Suppressor macrophage (primary cell): ENCODE measurements around the gene EMSY.
"Not testable (repeated sequence)": the region's sequence is repeated elsewhere in the genome, so short reads cannot be mapped to it uniquely, and the experiment has no call there.

Experiments
- DNase-seq, 4 experiments: peaks; one replicate each; pipeline ENCODE4 v3.0.0-alpha.2; 2020 to 2022

Gene EMSY

DNA sequence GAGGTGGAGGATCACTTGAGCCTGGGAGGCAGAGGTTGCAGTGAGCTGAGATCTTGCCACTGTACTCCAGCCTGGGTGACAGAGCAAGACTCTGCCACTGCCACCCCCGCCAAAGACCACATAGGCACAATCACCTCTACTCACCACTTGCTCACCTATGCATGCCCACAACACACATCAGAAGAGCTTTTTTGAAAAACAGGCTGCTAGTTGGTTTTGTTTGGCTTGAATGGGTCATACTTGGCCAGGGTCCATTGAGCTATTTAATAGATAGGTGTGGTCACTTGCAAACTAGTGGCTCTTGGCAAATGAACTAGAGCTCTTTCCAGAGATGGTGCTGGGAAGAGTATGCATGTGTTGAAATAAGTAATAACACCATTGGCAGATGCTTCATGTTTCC lies 80.1 kb downstream of the EMSY start:
- DNase-seq, result no peak

DNA sequence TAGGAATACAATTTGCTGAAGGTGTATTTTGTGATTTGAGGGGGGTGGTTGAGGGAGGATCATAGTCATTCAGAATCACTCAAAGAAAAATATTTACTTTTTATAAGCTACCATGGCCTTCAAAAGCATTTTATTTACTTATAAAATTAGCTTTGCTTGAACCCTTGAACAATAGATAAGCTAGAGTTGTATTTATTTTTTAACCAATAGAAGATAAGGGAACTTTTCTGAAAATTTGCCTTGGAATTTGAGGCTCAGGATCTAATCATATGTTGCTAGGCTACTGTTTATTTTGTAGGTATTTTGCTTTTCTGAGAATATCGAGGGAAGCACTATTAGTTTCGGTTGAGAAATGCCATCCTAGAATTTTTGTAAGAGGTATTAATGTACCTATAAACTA lies 82.1 kb downstream of the EMSY start:
- no peak for DNase-seq

DNA sequence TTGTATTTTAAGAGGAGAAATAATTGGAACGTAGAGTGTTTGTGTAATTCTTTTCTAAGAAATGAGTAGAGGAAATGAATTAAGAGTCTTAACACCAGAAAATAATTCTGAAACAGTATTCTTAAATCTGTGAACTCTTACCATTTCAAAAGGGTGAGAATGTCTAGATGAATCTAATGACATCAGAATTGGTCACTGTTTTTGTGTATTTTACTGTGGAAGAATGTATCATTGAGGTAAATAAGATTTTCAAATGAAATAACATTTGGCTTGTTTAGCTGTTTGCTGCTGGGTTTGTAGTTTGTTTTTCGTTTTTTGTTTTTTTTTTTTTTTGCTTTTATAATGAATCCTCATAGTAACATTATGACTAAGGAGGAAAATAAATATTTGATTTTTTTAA lies 97.6 kb downstream of the EMSY start:
- DNase-seq, result no peak

DNA sequence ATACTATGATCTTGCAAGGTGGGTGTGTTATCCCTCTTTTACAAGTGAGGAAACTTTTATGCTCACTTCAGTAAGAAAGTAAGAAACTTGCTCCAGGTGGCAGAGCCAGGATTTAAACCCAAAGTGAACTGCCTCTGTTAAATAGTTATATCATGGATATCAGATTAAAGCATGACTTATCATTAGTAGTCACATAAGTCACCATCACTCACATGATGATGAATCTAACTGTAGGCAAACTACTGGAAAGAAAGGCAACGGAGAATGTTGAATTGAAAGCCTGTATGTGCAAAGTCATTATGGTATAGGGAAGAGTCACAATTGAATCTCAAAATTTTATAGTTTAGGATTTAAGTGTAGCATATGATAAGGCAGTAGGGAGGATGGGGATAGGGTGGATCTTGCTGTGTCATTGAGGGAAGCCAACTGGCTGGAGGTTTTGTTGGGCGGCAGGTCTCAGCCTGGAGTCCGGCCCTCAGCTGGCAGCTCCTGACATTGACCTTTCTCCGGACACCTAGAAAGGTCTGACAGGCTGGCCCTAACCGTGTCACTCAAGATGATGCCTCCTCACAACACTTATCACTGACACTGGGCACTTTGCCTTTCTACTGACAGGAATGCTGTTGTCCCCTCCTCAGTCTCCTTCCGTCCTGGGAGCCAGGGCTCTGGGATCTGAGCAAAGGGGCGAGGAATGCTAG lies 98.3 kb downstream of the EMSY start:
- no peak for DNase-seq

DNA sequence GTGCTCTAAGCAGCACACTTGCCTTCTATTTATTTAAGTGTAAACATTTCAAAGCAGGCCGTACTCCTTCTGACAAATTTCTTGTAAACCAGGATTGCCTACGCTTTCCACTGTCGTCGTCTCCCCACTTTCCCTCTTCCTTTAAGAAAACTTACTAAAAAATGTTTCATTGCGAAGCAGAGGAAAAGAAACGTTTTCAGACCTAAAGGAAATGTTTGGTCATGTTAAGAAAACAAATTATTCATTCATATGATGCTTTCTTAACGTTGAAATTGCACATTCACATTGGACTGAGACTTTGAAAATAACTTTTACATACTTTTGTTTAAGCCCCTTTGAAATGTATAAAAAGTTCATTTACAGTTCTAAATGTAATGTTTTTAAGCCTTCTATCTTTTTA lies 106.0 kb downstream of the EMSY start:
- no peak for DNase-seq

DNA sequence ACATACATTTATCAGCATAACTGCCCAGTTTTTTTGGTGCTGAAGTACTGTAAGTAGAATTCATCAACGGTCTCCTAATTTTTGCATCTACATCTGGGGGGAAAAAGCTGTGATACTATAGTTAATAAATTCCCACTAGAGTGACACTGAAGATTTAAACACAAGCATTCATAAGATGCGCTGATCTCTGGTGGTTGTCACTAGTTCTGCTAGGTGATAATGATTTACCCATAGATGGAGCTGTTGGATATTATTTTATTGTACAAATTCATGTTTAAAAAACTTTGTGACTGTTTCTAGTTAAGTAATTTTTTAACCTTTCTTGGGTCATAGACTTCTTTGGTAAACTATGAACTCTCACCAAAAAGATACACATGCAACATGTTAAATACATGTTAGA lies 106.6 kb downstream of the EMSY start:
- no peak for DNase-seq

DNA sequence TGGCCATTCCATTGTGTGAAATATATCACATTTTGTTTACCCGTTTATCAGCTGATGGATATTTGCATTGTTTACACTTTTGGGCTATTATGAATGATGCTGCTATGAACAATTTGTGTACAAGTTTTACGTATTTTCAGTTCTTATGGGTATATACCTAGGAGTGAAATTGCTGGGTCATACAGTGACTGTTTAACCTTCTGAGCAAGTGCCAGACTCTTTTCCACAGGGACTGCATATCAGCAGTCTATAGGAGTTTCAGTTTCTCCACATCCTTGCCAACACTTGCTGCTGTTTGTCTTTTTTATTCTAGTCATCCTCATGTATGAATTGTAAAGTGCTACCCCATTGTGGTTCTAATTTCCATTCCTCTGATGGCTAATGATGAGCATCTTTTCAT lies 108.2 kb downstream of the EMSY start:
- DNase-seq, result no peak

DNA sequence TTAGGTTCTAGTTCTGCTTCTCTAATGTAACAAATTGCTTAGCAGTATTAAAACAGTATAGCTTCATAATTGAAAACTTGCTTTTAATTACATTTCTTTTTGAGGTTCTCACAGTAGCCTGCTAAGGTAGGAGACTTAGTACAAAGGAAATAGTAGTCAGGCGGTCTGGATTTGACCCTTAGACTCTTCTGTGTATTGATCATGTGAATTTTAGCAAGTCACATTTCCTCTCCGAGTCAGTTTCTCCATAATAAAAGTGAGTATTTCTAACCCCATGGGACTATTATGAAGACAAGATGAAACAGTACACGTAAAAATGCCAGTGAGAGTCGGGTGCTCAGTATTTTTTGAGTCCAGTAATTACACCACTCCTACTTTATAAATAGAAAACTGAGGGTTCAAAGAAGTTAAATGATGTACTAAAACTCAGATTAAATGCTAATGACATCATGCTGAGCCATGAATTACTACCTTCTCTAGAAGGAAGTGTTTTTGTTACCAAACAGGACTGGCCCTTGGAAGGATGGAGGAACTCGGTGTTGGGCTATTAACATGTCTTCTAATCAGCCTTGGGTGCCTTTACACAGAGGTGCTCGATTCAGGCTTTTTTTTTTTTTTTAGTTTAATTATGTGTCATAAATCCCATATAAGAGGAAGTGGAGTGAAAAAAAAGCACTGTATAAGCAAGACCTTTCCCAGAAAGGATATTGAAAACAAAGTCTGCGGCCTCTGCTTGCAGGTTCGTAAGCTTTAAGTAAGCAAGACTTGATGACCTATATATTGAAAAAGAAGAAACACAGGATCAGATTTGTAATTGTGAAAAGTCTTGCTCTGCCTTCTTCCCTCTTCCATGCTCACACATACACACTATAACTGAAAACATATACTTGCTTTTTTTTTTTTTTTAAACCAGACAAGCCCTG lies 109.0 kb downstream of the EMSY start:
- DNase-seq, result peak in 3 of 4 experiments; percentile 3 to 21 (median 17)

DNA sequence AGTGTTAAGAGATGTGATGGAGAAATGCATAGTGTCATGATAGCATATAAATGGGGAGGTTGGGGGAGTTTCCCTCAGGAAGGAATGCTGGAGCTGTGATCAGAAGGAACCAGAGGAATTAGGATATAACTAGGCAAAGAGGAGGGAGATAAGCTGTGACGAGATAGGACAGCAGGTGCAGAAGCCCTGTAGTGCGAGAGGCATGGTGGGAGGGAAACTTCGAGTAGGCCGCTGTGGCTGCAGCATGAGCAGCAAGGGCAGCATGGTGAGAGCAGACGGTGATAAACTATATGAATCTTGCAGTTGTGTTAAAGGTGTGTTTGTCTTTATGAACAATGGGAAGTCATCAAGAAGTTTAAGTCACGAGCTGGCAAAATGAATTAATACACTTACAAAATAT lies 109.9 kb downstream of the EMSY start:
- DNase-seq, result no peak

DNA sequence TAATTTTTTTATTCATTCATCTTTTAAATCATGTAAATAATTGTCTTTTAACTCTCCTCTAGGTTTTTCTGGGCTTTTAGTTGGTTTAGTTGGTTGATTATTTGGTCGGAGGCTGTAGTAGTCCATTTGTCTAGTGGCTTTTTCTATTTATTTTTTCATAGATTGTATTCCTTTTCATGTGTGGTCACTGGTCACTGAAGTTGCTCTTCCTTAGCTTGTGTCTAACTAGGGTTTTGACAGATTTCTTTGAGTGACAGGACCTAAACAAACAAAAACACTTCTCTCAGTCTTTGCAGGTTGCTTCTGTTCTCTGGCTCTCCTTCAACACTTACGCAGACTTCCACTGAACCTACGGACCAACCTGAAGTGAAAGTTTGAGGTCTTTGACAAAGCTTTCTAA lies 112.6 kb downstream of the EMSY start:
- DNase-seq, result no peak

DNA sequence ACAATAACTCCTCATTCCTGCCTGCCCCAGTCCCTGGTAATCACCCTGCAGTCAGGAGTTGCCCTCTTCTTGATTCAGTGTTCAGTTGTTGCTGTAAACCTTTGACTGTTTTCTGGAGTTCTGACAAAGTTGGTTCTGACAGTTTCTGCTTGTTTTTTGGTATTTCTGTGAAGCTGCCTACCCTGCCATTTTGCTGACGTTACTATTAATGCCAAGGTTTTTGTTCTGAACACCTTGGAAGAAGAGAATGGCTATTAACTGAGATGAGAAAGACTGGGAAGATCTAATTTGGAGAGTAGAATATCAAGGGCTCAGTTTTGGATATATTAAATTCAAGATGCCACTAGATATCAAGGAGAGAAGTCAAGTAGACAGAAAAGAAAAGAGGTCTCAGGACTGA lies 113.7 kb downstream of the EMSY start:
- DNase-seq, result no peak

DNA sequence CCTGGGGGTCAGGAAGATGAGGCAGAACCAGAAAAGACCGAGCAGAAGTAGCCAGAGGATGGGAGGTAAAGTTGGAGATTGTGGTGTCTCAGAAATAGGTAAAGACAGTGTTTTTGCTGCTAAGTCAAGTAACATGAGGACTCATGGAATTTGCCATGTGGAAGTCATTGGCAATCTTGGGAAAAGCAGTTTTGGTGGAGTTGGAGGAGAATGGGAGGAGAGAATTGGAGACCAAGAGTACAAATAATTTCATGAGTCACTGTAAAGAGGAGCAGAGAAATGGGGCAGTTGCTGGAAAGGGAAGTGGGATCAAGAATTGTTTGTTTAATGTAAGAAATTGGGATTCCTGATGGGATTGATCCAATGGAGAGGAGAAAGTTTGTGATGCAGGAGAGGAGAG lies 114.1 kb downstream of the EMSY start:
- no peak for DNase-seq

DNA sequence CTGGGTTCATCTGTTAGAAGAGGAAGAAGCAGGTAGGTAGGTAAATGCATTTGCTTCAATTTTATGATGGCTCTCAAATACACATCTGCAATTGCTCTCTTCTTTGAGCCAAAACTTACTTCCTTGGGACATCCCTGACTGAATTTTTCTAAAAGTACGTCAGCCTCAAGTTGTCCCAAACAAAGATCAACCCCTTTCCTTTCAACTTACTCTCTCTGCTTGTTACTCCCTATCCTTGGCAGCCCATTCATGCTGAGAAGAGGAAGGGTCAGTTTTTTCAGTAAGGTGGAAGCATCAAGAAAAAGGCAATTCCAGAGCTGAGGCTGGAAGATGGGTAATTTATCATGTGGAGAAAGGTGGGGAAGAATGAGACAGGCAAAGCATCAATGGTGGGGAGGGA lies 114.5 kb downstream of the EMSY start:
- DNase-seq, result no peak

DNA sequence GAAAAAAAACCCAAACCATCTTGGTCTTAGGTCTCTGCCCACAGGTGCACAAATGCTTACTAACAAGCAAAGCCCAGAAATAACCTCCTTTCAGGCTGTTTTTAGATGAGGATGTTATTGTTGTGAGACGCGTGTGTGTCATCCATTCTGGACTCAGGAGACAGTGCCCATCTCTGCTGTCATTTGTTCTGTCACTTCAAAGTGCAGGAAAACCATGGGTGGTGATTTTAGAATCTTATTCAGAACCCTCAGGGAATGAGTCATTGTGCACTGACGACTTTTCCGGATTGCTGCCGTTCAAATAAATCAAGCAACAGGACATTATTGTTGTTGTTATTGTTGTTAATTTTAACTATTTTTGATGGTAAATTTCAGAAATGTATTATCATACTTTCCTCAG lies 115.4 kb downstream of the EMSY start:
- no peak for DNase-seq

DNA sequence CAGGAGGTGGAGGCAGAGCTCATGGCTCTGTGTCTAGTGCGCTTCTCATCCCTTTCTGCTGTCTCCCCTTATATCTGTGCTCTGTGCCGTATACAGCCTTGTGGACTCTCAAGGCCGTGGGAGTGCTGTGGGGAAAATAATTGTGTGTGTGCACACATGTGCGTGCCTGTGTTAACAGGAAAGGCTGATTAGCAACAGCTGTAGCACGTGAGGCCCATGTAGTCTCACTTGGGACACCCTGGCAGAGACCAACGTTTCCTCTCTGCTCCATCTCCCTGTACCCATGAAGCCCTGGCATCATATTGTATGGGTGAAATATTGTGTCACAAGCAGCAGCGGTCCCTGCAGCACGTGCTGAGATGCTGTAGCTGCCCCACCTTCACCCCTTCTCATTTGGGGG lies 116.4 kb downstream of the EMSY start:
- DNase-seq, result no peak

DNA sequence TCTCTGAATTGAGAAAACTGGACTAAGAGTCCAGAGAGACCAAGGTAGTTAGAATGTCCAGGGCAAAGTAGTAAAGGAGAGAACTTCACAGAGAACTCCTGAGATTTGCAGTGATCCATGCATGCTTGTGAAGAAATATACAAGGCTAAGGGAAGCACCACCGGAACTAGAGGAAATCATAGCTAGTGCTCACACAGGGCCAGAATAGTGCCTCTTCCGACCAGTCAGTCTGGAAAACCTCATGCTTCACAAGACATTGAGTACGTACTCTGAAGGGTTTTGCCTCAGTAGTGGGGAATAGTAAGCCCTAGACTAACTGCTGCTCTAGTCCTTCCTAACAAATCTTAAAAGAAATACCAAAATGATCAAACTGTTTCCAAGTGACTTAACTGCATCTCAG lies 117.7 kb downstream of the EMSY start:
- DNase-seq, result no peak

DNA sequence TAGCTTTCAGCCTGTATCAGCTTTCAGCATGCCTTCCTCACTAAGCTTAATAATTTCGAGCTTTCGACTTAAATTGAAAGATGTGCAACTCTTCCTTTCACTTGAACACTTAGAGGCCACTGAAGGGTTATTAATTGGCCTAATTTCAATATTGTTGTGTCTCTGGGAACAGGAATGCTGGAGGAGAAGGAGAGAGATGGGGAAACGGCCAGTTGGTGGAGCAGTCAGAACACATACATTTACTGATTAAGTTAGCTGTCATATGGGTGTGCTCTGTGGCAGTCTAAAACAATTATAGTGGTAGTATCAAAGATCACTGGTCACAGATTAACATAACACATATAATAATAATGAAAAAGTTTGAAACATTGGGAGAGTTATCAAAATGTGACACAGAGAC lies 119.5 kb downstream of the EMSY start:
- DNase-seq, result no peak

DNA sequence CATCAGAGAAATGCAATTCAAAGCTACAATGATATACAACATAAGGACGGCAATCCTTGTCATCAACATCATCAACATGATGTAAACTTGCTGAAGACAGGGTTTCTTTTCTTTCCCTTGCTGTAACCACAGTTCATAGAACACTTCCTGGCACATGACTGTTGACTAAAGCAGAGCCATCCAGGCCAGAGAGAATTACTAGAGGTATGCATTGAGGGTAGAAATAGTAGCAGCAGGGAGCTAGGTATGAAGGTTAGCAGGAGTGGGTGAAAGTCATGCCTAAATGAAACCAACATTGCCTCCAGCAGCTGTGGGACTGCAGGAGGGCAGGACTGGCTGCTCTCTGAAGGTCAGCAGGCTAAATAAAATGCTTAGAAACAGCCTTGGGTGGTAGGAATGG lies 122.0 kb downstream of the EMSY start:
- peak in 3 of 4 experiments; percentile 11 to 42 (median 39) for DNase-seq

DNA sequence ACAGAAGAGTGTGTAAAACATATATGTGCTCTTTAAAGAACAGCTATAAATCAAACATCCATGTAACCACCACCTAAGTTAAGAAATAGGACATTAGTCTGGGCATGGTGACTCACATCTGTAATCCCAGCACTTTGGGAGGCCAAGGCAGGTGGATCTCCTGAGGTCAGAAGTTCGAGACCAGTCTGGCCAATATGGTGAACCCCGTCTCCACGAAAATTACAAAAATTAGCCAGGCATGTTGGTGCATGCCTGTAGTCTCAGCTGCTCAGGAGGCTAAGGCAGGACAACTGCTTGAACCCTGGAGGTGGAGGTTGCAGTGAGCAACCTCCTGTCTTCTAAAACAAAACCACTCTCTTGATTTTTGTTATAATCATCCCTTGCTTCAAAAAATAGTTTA lies 122.4 kb downstream of the EMSY start:
- no peak for DNase-seq

DNA sequence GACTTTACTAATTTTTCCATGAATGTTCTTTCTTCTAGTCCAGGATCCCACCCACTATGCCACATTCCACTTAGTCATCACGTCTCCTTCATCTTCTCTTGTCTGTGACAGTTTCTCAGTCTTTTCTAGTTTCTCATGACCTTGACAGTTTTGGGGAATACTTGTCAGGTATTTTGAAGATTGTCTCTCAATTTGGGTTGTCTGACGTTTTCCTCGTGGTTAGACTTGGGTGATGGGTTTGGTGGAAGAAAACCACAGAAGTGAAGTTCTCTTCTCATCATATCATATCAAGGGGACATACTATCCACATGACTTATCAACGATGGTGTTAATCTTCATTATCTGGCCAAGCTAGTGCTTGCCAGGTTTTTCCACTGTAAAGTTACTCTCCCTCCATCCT lies 123.3 kb downstream of the EMSY start:
- DNase-seq, result no peak

DNA sequence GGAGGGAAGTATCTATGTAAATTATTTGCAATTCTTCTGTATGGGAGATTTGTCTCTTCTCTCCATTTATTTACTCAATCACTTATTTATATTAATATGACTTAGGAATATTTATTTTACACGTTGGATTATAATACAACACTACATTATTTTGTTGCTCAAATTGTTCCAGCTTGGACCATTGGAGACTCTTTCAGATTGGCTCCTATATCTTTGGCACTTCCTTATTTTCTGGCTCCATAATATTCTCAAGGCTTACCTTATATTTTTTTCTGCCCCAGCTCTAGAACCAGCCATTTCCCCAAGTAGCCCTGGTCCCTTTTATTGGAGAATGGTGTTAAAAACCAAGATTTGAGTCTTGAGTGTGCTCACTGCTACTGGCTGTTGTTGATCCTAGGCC lies 123.8 kb downstream of the EMSY start:
- DNase-seq, result no peak

DNA sequence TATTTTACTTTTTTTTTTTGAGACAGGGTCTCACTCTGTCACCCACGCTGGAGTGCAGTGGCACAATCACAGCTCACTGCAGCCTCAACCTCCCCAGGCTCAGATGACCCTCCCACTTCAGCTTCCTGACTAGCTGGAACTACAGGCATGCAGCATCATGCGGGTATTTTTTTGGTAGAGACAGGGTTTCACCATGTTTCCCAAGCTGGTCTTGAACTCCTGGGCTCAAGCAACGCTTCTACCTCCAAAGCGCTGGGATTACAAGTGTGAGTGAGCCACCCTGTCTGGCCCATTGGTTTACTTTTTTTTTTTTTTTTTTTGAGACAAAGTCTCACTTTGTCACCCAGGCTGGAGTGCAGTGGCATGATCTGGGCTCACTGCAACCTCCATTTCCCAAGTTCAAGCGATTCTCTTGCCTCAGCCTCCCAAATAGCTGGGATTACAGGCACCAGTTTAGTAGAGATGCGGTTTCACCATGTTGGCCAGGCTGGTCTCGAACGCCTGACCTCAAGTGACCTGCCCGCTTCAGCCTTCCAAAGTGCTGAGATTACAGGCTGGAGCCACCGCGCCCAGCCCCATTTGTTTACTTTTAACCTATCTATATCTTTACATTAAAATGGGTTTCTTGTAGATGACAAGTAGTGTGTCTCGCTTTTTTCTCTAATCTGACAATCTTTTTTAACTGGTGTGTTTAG lies 127.5 kb downstream of the EMSY start:
- not testable (repeated sequence) for DNase-seq

DNA sequence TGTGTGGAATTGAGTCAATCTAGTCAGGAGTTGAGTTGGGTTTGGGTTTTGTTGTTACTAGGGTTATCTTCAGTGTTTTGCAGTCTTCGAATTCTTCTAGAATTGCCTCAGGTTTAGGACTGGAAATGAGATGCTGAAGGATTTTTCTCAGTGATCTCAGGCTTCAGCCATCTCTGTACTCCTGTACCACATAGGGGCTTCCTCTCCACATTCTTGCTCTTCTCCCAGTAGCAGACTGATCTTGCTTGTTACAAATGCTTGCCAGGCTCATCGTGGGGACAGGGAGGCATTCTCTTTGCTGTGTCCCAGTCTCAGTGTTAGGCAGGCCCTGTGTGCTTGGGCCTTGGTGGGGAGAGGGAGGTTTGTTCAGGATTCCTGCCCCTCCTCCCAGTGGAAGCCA lies 129.6 kb downstream of the EMSY start:
- no peak for DNase-seq

DNA sequence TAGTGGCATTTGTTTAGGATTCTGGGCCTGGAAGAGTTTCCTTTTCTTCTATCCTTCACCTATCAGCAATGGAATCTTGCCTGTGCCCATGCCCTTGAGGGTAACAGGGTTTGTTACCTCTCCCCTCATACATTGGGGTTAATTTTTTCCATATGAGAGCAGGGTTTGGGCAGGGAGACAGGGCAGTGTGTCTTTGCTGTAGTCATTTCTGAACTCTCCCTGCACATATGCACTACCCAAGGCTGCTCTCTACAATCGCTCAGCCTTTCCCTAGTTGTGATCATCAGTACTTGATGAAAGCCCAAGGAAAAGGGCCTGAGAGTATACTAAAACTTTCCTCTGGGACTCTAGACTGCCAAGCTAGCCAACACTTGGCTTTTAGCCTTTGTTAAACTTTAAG lies 130.1 kb downstream of the EMSY start:
- no peak for DNase-seq
